GM18526 (cell line): ENCODE measurements around the gene KRT77.

ENCODE experiments used
- POLR2A ChIP-seq: IDR thresholded peaks from 3 replicates; pipeline ENCODE4 v1.6.1; 2011; ENCODE audit not compliant: insufficient read length; ENCODE audit errors: extremely low read depth

KRT77 gene

GRCh38 chr12:52703424-52703823 is at the start of gene KRT77:
Gene KRT77 (minus strand): TSS chr12:52703524. CDS start chr12:52703434, 90 bp downstream.
- TF ChIP-seq POLR2A: no peak

DNA sequence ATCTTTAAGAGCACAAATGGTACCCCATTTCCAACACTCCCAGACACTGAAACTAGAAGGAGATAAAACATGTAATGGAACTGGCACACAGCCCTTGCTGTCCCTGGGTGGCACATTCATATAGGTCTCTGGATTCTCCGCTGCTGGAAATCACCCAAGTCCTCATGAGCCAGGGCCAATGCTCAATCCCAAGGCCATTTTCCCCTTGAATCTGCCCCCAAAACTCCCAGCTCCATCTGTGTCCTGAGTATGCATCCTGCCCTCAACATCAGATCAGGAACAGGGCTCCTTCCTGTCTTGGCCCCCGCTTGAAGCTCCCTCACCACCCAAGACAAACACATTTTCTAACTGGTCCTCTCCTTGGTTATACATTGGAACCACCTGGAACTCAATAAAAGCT is 49.2 kb upstream of the KRT77 start:
- TF ChIP-seq POLR2A: no peak

DNA sequence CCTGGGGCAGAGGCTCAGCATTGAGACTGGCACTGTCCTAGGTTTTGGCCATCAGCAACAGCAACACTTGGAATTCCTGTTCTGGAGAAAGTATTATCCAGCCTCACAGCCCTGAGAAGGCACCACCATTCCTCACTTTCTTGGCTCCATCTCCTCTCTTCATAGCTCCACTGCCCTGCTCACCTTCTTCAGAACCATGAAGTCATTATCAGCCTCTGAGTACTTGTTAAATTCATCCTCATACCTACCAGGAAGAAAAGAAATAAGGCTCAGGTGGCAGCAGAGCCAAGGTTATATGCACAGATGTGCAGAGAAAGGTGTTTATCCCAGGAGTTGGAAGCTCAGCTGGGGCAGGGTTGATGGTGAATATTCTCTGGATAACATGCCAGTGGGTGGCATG is 48.5 kb upstream of the KRT77 start:
- TF ChIP-seq POLR2A: no peak

DNA sequence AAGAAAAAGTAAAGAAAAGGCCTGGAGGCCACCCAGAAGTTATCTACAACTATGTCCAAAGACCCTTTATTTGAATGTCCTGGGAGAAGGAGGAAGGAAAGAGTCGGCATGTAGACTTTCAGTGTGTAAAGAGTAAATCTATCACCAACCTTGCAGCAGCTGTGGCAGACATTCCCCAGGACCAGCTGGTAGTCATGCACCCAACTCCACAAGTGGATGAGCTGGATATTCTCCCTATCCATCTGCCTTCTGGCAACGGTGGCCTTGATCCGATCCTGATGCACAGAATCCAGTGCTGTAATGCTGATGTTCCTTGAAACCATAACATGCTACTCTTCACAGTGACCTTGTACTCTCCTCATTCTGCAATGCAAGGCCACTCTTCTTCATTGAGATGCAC is 46.5 kb upstream of the KRT77 start:
- TF ChIP-seq POLR2A: no peak

DNA sequence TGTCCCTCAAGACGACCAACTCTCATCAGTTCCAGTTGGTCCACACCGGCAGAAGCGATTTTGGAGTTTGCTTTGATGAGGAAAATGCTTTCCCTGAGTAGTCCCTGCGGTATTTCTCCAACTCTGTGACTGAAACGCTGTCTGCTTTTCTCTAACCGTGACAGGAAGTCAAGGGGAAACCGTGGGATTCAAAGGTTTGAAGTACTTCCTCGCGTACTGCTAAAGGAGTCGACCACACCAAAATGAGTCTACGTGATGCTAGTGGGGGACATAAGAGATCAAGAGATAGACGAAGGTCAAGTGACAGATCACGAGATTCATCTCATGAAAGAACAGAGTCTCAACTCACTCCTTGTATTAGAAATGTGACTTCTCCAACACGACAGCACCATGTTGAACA is 45.3 kb upstream of the KRT77 start:
- TF ChIP-seq POLR2A: no peak

GRCh38 chr12:52745554-52745953 is 42.2 kb upstream of the KRT77 start:
- no peak for TF ChIP-seq POLR2A

GRCh38 chr12:52744493-52745156 is 41.3 kb upstream of the KRT77 start:
- TF ChIP-seq POLR2A: no peak

- TF ChIP-seq POLR2A: no peak
These were observed 39.6 kb upstream of the KRT77 start for GRCh38 chr12:52742822-52743457.

DNA sequence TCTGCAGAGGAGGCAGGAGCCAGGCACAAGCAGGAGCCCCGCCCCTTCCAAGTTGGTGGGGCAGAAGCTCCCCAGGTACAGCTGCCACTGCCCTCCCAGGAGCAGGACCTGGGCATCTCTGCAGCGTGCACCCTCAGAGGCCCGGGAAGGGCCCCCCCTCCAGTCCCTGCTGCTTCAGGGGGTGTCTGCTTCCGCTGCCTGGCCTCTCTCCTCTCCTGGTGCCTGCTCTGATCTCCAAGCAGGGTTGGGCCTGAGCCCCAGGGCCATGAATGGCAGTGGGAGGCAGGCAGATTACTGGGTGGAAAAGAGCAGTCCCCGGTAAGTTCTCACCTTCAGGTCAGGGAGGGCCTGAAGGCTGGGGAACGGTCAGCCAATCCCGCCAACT is 38.9 kb upstream of the KRT77 start:
- no peak for TF ChIP-seq POLR2A

GRCh38 chr12:52741375-52742195 is 38.3 kb upstream of the KRT77 start:
- TF ChIP-seq POLR2A: no peak

GRCh38 chr12:52740584-52740983 is 37.3 kb upstream of the KRT77 start:
- no peak for TF ChIP-seq POLR2A

DNA sequence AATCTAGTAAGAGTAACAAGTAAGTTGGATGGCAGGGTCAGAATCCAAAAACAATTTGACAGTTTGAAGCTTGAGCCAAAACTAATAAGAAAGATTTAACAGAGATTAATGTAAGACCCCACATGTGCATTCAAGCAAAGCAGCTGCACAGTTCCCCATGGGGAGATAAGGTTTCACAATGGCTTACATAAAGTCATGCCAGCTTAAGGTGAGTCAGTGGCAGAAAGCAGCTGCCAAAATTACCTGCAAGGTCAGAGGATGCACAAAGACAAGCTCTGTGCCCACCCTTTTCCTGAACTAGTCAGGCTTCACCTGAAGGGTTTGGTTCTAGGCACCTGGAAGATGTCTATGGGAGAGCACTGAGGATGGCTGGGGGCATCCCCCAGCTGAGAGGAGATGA is 36.6 kb upstream of the KRT77 start:
- TF ChIP-seq POLR2A: no peak

DNA sequence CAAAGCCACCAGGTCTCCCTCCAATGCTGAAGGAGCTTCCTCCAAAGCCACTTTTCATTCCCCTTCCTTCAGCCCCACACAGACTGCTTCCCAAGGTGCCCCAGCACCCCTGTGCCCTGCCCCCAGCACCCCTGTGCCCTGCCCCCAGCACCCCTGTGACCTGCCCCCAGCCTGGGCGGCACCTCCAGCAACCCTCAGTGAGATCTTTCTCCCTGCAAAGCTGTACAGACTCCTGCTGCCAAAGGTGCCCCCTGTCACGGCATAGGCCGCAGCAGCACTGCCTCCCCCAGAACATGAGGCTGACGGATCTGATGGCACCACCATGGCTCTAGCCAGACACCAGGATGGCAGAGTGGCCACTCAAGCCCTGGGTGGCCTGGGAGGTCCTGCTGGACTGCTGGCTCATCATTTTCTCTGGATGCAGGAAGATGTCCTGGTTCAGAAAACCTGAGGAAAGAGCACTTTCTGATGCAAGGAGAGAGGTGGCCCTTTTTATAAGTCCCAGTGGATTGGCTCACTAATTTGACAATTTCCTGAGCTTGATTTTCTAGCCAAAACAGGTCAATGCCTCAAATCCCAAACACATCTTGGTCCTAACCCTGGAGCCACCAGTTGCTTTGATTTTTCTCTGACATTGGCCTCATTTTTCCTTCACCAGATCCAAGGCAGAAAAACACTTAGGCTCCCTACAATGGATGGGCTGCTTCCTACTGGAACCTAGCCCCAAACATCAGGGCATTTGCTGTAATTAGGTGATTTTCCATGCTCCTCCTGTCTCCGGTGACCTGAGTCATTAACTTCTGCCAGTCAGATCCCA is 32.7 kb upstream of the KRT77 start:
- TF ChIP-seq POLR2A: no peak

GRCh38 chr12:52735106-52735505 is 31.8 kb upstream of the KRT77 start:
- no peak for TF ChIP-seq POLR2A

GRCh38 chr12:52730793-52731192 is 27.5 kb upstream of the KRT77 start:
- no peak for TF ChIP-seq POLR2A

DNA sequence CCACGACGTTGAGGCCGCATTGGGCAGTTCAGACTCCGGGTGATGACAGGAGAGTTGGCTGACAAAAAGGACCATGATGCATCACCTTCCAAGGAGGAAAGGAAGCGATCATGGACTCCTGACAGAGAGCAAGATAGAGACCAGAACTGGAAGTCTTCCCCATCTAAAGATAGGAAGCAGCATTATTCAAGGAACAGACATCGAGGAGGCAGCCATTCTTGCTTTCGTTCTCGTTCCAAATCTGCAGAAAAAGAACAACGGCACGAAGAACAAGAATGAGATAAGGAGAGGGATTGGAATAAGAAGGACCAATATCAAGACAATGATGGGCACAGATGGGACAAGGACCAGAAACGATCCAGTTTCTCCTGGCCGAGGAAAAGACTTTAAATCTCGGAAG is 27.1 kb upstream of the KRT77 start:
- TF ChIP-seq POLR2A: no peak

- TF ChIP-seq POLR2A: no peak
These were observed 25.8 kb upstream of the KRT77 start for GRCh38 chr12:52729147-52729546.
